GM19455 (cell line): Measurements from ENCODE around the gene KAZN.

Experiments
- ATAC-seq: cut with Tn5 transposase; IDR thresholded peaks from one replicate; pipeline ENCODE4 v1.9.1; 2021; ENCODE audit not compliant: unreplicated experiment

The KAZN gene

GRCh38 chr1:14585728-14586127 lies 12.8 kb upstream of the KAZN start:
- ATAC-seq = no peak

- no peak for ATAC-seq
These were observed 7.9 kb upstream of the KAZN start for GRCh38 chr1:14590411-14591180.

GRCh38 chr1:14591600-14591999 lies 6.9 kb upstream of the KAZN start:
- ATAC-seq = no peak

- ATAC-seq = no peak
These were observed 6.4 kb upstream of the KAZN start for GRCh38 chr1:14592004-14592631.

- no peak for ATAC-seq
These were observed 5.2 kb upstream of the KAZN start for GRCh38 chr1:14593302-14593701.

- no peak for ATAC-seq
These were observed 4.4 kb upstream of the KAZN start for GRCh38 chr1:14594045-14594444.

GRCh38 chr1:14596591-14596990 lies 1.9 kb upstream of the KAZN start:
- ATAC-seq = no peak

GRCh38 chr1:14597343-14598006 lies 1.0 kb upstream of the KAZN start:
- ATAC-seq = no peak

GRCh38 chr1:14598007-14598497 lies 433 bp upstream of the KAZN start:
- ATAC-seq = no peak

- no peak for ATAC-seq
These were observed 802 bp downstream of the KAZN start for GRCh38 chr1:14599183-14599791.

- no peak for ATAC-seq
These were observed 1.3 kb downstream of the KAZN start for GRCh38 chr1:14599800-14600199.

GRCh38 chr1:14600405-14601112 lies 2.1 kb downstream of the KAZN start:
- ATAC-seq = no peak

- ATAC-seq = no peak
These were observed 3.7 kb downstream of the KAZN start for GRCh38 chr1:14602136-14602535.

GRCh38 chr1:14603645-14604044 lies 5.2 kb downstream of the KAZN start:
- ATAC-seq = no peak

- ATAC-seq = no peak
These were observed 5.9 kb downstream of the KAZN start for GRCh38 chr1:14604414-14604813.

GRCh38 chr1:14605945-14606344 lies 7.5 kb downstream of the KAZN start:
- ATAC-seq = no peak

GRCh38 chr1:14606632-14607031 lies 8.1 kb downstream of the KAZN start:
- ATAC-seq = no peak

- no peak for ATAC-seq
These were observed 8.8 kb downstream of the KAZN start for GRCh38 chr1:14607295-14607694.

GRCh38 chr1:14608308-14608707 lies 9.8 kb downstream of the KAZN start:
- ATAC-seq = no peak

GRCh38 chr1:14610761-14611160 lies 12.3 kb downstream of the KAZN start:
- no peak for ATAC-seq

GRCh38 chr1:14611792-14612191 lies 13.3 kb downstream of the KAZN start:
- ATAC-seq = no peak
